ENCODE measurements around the gene ERICH6B.

Gene ERICH6B

GRCh38 chr13:45594764-45595163, 20.8 kb downstream of the ERICH6B start:
- DNase-seq (ENCODE audit: low spot score in 2 of 2) (no peak), ATAC-seq (replicated peaks; ENCODE audit: extremely low read depth, poor library complexity, severe bottlenecking) (no peak)
- Mint-ChIP-seq H3K27me3 (peaks cover 44% of the 10 kb centered on the region), H3K9me3 (no peaks in the 10 kb centered on the region), H3K27ac (ENCODE audit: low read depth) (no peak overlapping the region), H3K36me3 (ENCODE audit: insufficient read depth) (no peaks in the 10 kb centered on the region), H3K4me1 (no peaks in the 10 kb centered on the region), H3K4me3 (no peak overlapping the region)

- Mint-ChIP-seq H3K27ac (ENCODE audit: low read depth) (no peak overlapping the region), H3K4me3 (no peak overlapping the region), H3K9me3 (no peaks in the 10 kb centered on the region), H3K27me3 (peaks cover 42% of the 10 kb centered on the region), H3K36me3 (ENCODE audit: insufficient read depth) (no peaks in the 10 kb centered on the region), H3K4me1 (no peaks in the 10 kb centered on the region)
- DNase-seq (ENCODE audit: low spot score in 2 of 2) (no peak), ATAC-seq (replicated peaks; ENCODE audit: extremely low read depth, poor library complexity, severe bottlenecking) (no peak)
These were observed 21.3 kb downstream of the ERICH6B start for GRCh38 chr13:45594227-45594626.

- ATAC-seq (replicated peaks; ENCODE audit: extremely low read depth, poor library complexity, severe bottlenecking) (no peak), DNase-seq (ENCODE audit: low spot score in 2 of 2) (no peak)
- Mint-ChIP-seq H3K27me3 (peaks cover 30% of the 10 kb centered on the region), H3K4me1 (no peaks in the 10 kb centered on the region), H3K9me3 (no peaks in the 10 kb centered on the region), H3K36me3 (ENCODE audit: insufficient read depth) (no peaks in the 10 kb centered on the region), H3K27ac (ENCODE audit: low read depth) (no peak overlapping the region), H3K4me3 (no peak overlapping the region)
These were observed 22.8 kb downstream of the ERICH6B start for GRCh38 chr13:45592758-45593157.

- Mint-ChIP-seq H3K4me1 (no peaks in the 10 kb centered on the region), H3K27me3 (peaks cover 41% of the 10 kb centered on the region), H3K9me3 (no peaks in the 10 kb centered on the region), H3K27ac (ENCODE audit: low read depth) (no peak overlapping the region), H3K4me3 (no peak overlapping the region), H3K36me3 (ENCODE audit: insufficient read depth) (no peaks in the 10 kb centered on the region)
- ATAC-seq (replicated peaks; ENCODE audit: extremely low read depth, poor library complexity, severe bottlenecking) = no peak
- DNase-seq (ENCODE audit: low spot score in 2 of 2) = no peak
These were observed 25.5 kb downstream of the ERICH6B start for GRCh38 chr13:45590066-45590465.

GRCh38 chr13:45587897-45588296, 27.6 kb downstream of the ERICH6B start:
- Mint-ChIP-seq H3K9me3 (no peaks in the 10 kb centered on the region), H3K4me1 (no peaks in the 10 kb centered on the region), H3K36me3 (ENCODE audit: insufficient read depth) (no peaks in the 10 kb centered on the region), H3K27ac (ENCODE audit: low read depth) (no peak overlapping the region), H3K4me3 (no peak overlapping the region), H3K27me3 (peaks cover 46% of the 10 kb centered on the region)
- ATAC-seq (replicated peaks; ENCODE audit: extremely low read depth, poor library complexity, severe bottlenecking) = no peak
- DNase-seq (ENCODE audit: low spot score in 2 of 2) = no peak

- no peak for ATAC-seq (replicated peaks; ENCODE audit: extremely low read depth, poor library complexity, severe bottlenecking)
- Mint-ChIP-seq H3K27me3 (peaks cover 31% of the 10 kb centered on the region), H3K4me3 (no peak overlapping the region), H3K4me1 (no peaks in the 10 kb centered on the region), H3K9me3 (no peaks in the 10 kb centered on the region), H3K27ac (ENCODE audit: low read depth) (no peak overlapping the region), H3K36me3 (ENCODE audit: insufficient read depth) (no peaks in the 10 kb centered on the region)
- DNase-seq (ENCODE audit: low spot score in 2 of 2) = no peak
These were observed 30.7 kb downstream of the ERICH6B start for GRCh38 chr13:45584816-45585215.

- no peak for ATAC-seq (replicated peaks; ENCODE audit: extremely low read depth, poor library complexity, severe bottlenecking)
- no peaks in the 10 kb centered on the region for H3K9me3 Mint-ChIP-seq
- H3K27me3 Mint-ChIP-seq = peaks cover 42% of the 10 kb centered on the region
- H3K36me3 Mint-ChIP-seq (ENCODE audit: insufficient read depth) = no peaks in the 10 kb centered on the region
- H3K4me3 Mint-ChIP-seq = no peak overlapping the region
- DNase-seq (ENCODE audit: low spot score in 2 of 2) = no peak
- H3K4me1 Mint-ChIP-seq = no peaks in the 10 kb centered on the region
- H3K27ac Mint-ChIP-seq (ENCODE audit: low read depth) = no peak overlapping the region
These were observed 33.0 kb downstream of the ERICH6B start for GRCh38 chr13:45582408-45583076.

GRCh38 chr13:45576466-45576865, 39.1 kb downstream of the ERICH6B start:
- H3K4me1 Mint-ChIP-seq = no peaks in the 10 kb centered on the region
- no peaks in the 10 kb centered on the region for H3K36me3 Mint-ChIP-seq (ENCODE audit: insufficient read depth)

GRCh38 chr13:45575830-45576180, 39.7 kb downstream of the ERICH6B start:
- Mint-ChIP-seq H3K36me3 (ENCODE audit: insufficient read depth) (no peaks in the 10 kb centered on the region), H3K4me3 (no peak overlapping the region), H3K4me1 (no peaks in the 10 kb centered on the region), H3K9me3 (no peaks in the 10 kb centered on the region), H3K27me3 (peaks cover 59% of the 10 kb centered on the region), H3K27ac (ENCODE audit: low read depth) (no peak overlapping the region)
- ATAC-seq (replicated peaks; ENCODE audit: extremely low read depth, poor library complexity, severe bottlenecking) (no peak), DNase-seq (ENCODE audit: low spot score in 2 of 2) (no peak)

More at GRCh38 chr13:45576466-45576865, 39.1 kb downstream of the ERICH6B start:
- H3K9me3 Mint-ChIP-seq = no peaks in the 10 kb centered on the region
- DNase-seq (ENCODE audit: low spot score in 2 of 2) (no peak), ATAC-seq (replicated peaks; ENCODE audit: extremely low read depth, poor library complexity, severe bottlenecking) (no peak)
- no peak overlapping the region for H3K4me3 Mint-ChIP-seq
- no peak overlapping the region for H3K27ac Mint-ChIP-seq (ENCODE audit: low read depth)
- peaks cover 52% of the 10 kb centered on the region for H3K27me3 Mint-ChIP-seq

- H3K27ac Mint-ChIP-seq (ENCODE audit: low read depth) = no peak overlapping the region
- DNase-seq (ENCODE audit: low spot score in 2 of 2) (no peak), ATAC-seq (replicated peaks; ENCODE audit: extremely low read depth, poor library complexity, severe bottlenecking) (no peak)
- peaks cover 63% of the 10 kb centered on the region for H3K27me3 Mint-ChIP-seq
- H3K4me1 Mint-ChIP-seq = no peaks in the 10 kb centered on the region
- H3K9me3 Mint-ChIP-seq = no peaks in the 10 kb centered on the region
- H3K4me3 Mint-ChIP-seq = no peak overlapping the region
- H3K36me3 Mint-ChIP-seq (ENCODE audit: insufficient read depth) = no peaks in the 10 kb centered on the region
These were observed 40.3 kb downstream of the ERICH6B start for GRCh38 chr13:45575146-45575829.

- no peaks in the 10 kb centered on the region for H3K4me1 Mint-ChIP-seq
- DNase-seq (ENCODE audit: low spot score in 2 of 2) (no peak), ATAC-seq (replicated peaks; ENCODE audit: extremely low read depth, poor library complexity, severe bottlenecking) (no peak)
- H3K27ac Mint-ChIP-seq (ENCODE audit: low read depth) = no peak overlapping the region
- no peaks in the 10 kb centered on the region for H3K27me3 Mint-ChIP-seq
- no peaks in the 10 kb centered on the region for H3K36me3 Mint-ChIP-seq (ENCODE audit: insufficient read depth)
- no peaks in the 10 kb centered on the region for H3K9me3 Mint-ChIP-seq
- H3K4me3 Mint-ChIP-seq = no peak overlapping the region
These were observed 50.2 kb downstream of the ERICH6B start for GRCh38 chr13:45565331-45565730.

GRCh38 chr13:45564133-45564776, 51.3 kb downstream of the ERICH6B start:
- no peaks in the 10 kb centered on the region for H3K27me3 Mint-ChIP-seq
- DNase-seq (ENCODE audit: low spot score in 2 of 2) (no peak), ATAC-seq (replicated peaks; ENCODE audit: extremely low read depth, poor library complexity, severe bottlenecking) (no peak)
- no peak overlapping the region for H3K4me3 Mint-ChIP-seq
- no peaks in the 10 kb centered on the region for H3K4me1 Mint-ChIP-seq
- no peak overlapping the region for H3K27ac Mint-ChIP-seq (ENCODE audit: low read depth)
- H3K9me3 Mint-ChIP-seq = no peaks in the 10 kb centered on the region
- H3K36me3 Mint-ChIP-seq (ENCODE audit: insufficient read depth) = no peaks in the 10 kb centered on the region

- ATAC-seq (replicated peaks; ENCODE audit: extremely low read depth, poor library complexity, severe bottlenecking) (no peak), DNase-seq (ENCODE audit: low spot score in 2 of 2) (no peak)
- Mint-ChIP-seq H3K27me3 (peaks cover 22% of the 10 kb centered on the region), H3K4me1 (no peaks in the 10 kb centered on the region), H3K36me3 (ENCODE audit: insufficient read depth) (no peaks in the 10 kb centered on the region), H3K27ac (ENCODE audit: low read depth) (no peak overlapping the region), H3K4me3 (no peak overlapping the region), H3K9me3 (no peaks in the 10 kb centered on the region)
These were observed 60.9 kb downstream of the ERICH6B start for GRCh38 chr13:45554604-45555109.

Data from central memory CD8-positive, alpha-beta T cell (primary cell).